A549 treated with ZK216348 at 1 μM for 4 hours (cell line): ENCODE measurements around the gene MAGED1. TPM values are rescaled to one million over a fixed set of nuclear protein-coding genes. Genes with fewer than 3 reads are reported as not detected.

ENCODE experiments used
- total RNA-seq: library from RNA; stranded (reverse); fragments of 200-300 nt; extraction: Qiagen RNA extraction; gene quantifications from 5 replicates; pipeline ENCODE4 v1.2.3, GENCODE V29; 2022; ENCODE audit warnings: low read depth

MAGED1 gene
- 66.7 to 87.1 TPM (median 78.7 TPM) in 5 replicates for total RNA-seq

GRCh38 chrX:51892921-51893745 is at the start of gene MAGED1:
MAGED1 (plus strand) TSS chrX:51893623; CDS start chrX:51894305, 682 bp downstream.

Other genes starting within 250 kb of the MAGED1 start
- gene CENPVL2, start 210.8 kb upstream of the MAGED1 start, total RNA-seq, result not detected in 5 replicates
- not detected in 5 replicates for gene CENPVL1, start 183.1 kb upstream of the MAGED1 start, total RNA-seq
- gene GSPT2, start 150.2 kb upstream of the MAGED1 start, total RNA-seq, result 7.2 to 10.5 TPM (median 9.2 TPM) in 5 replicates
- 7.2 to 21.7 TPM (median 13.0 TPM) in 5 replicates for gene MAGED4B, start 175.6 kb downstream of the MAGED1 start, total RNA-seq